GM12873 (cell line): ENCODE data around the gene KCNC2.

Source experiments
- CTCF ChIP-seq: IDR thresholded peaks from 2 replicates; pipeline ENCODE4 v1.5.1; 2012; ENCODE audit warnings: low read depth, mild to moderate bottlenecking, moderate library complexity, low read length, control low read depth; ENCODE audit not compliant: insufficient read depth; ENCODE audit errors: missing control alignments

Gene KCNC2

GRCh38 chr12:75209812-75210138 is at the start of gene KCNC2:
KCNC2 (minus strand) TSS chr12:75209839.
- no peak for TF ChIP-seq CTCF

- TF ChIP-seq CTCF, result no peak
Observed at GRCh38 chr12:75259143-75259542, 49.5 kb upstream of the KCNC2 start.

- no peak for TF ChIP-seq CTCF
Observed at GRCh38 chr12:75257510-75257909, 47.9 kb upstream of the KCNC2 start.

GRCh38 chr12:75245108-75245507 is 35.5 kb upstream of the KCNC2 start:
- no peak for TF ChIP-seq CTCF

GRCh38 chr12:75239987-75240386 is 30.3 kb upstream of the KCNC2 start:
- no peak for TF ChIP-seq CTCF

- no peak for TF ChIP-seq CTCF
Observed at GRCh38 chr12:75236206-75236605, 26.6 kb upstream of the KCNC2 start.

- TF ChIP-seq CTCF, result no peak
Observed at GRCh38 chr12:75227132-75227531, 17.5 kb upstream of the KCNC2 start.

- no peak for TF ChIP-seq CTCF
Observed at GRCh38 chr12:75212072-75212471, 2.4 kb upstream of the KCNC2 start.
